ENCODE results near the gene SNRNP35.
"Not testable (repeated sequence)": the region's sequence is repeated elsewhere in the genome, so short reads cannot be mapped to it uniquely, and the experiment has no call there.

SNRNP35 gene

GRCh38 chr12:123453165-123453564 is 4.8 kb upstream of the SNRNP35 start:
- Histone ChIP-seq H3K27ac (ENCODE audit: low read depth, low read length) (no peak overlapping the region), H3K56ac (ENCODE audit: low read length) (no peak overlapping the region), H3K9ac (ENCODE audit: low read length) (no peak overlapping the region), H3K23ac (ENCODE audit: low read length) (no peak overlapping the region), H3K79me1 (ENCODE audit: low read length) (no peaks in the 10 kb centered on the region), H3K4me1 (ENCODE audit: control insufficient read depth, low read depth, low read length) (no peaks in the 10 kb centered on the region), H2BK15ac (replicated peaks; ENCODE audit: low read depth) (no peak overlapping the region), H3K4me2 (ENCODE audit: low read length) (no peak overlapping the region), H3K27me3 (ENCODE audit: insufficient read depth, low read length, poor library complexity) (no peaks in the 10 kb centered on the region), H3K79me2 (ENCODE audit: control insufficient read depth, insufficient read depth, low read length) (no peaks in the 10 kb centered on the region), H3K4ac (ENCODE audit: low read depth, low read length) (no peak overlapping the region), H2BK120ac (ENCODE audit: low read depth, low read length) (no peak overlapping the region), H3K4me3 (ENCODE audit: low read length) (no peak overlapping the region), H2AK5ac (ENCODE audit: low read length) (no peak overlapping the region), H2BK5ac (ENCODE audit: low read length) (no peak overlapping the region), H3K36me3 (ENCODE audit: control insufficient read depth, insufficient read depth, low read length) (no peaks in the 10 kb centered on the region), H4K8ac (ENCODE audit: low read depth, low read length) (no peak overlapping the region), H3K18ac (ENCODE audit: low read length) (no peak overlapping the region), H4K5ac (ENCODE audit: low read length) (no peak overlapping the region)
- DNase-seq, result no peak
- no CpG with 5 or more reads among the region's 3 CpGs for WGBS (ENCODE audit: extremely low coverage, insufficient coverage, low lambda C conversion rate)

GRCh38 chr12:123463174-123463573 is 5.2 kb downstream of the SNRNP35 start:
- H3K56ac ChIP-seq (ENCODE audit: low read length); H3K4me3 ChIP-seq (ENCODE audit: low read length); H3K4me1 ChIP-seq (ENCODE audit: control insufficient read depth, low read depth, low read length); H3K79me2 ChIP-seq (ENCODE audit: control insufficient read depth, insufficient read depth, low read length); H3K27ac ChIP-seq (ENCODE audit: low read depth, low read length); H2BK120ac ChIP-seq (ENCODE audit: low read depth, low read length); H2AK5ac ChIP-seq (ENCODE audit: low read length); H3K27me3 ChIP-seq (ENCODE audit: insufficient read depth, low read length, poor library complexity); H2BK5ac ChIP-seq (ENCODE audit: low read length); H3K18ac ChIP-seq (ENCODE audit: low read length); H3K4ac ChIP-seq (ENCODE audit: low read depth, low read length); H3K23ac ChIP-seq (ENCODE audit: low read length); DNase-seq; H3K79me1 ChIP-seq (ENCODE audit: low read length); H4K8ac ChIP-seq (ENCODE audit: low read depth, low read length); H4K5ac ChIP-seq (ENCODE audit: low read length); H2BK15ac ChIP-seq (replicated peaks; ENCODE audit: low read depth); H3K4me2 ChIP-seq (ENCODE audit: low read length); H3K36me3 ChIP-seq (ENCODE audit: control insufficient read depth, insufficient read depth, low read length); H3K9ac ChIP-seq (ENCODE audit: low read length): not testable (repeated sequence)
- no CpG with 5 or more reads among the region's 11 CpGs for WGBS (ENCODE audit: extremely low coverage, insufficient coverage, low lambda C conversion rate)

GRCh38 chr12:123465084-123465483 is 7.1 kb downstream of the SNRNP35 start:
- Histone ChIP-seq H3K4me1 (ENCODE audit: control insufficient read depth, low read depth, low read length) (no peaks in the 10 kb centered on the region), H3K36me3 (ENCODE audit: control insufficient read depth, insufficient read depth, low read length) (no peaks in the 10 kb centered on the region), H3K4me3 (ENCODE audit: low read length) (no peak overlapping the region), H3K79me2 (ENCODE audit: control insufficient read depth, insufficient read depth, low read length) (no peaks in the 10 kb centered on the region), H2BK120ac (ENCODE audit: low read depth, low read length) (no peak overlapping the region), H2BK5ac (ENCODE audit: low read length) (no peak overlapping the region), H4K5ac (ENCODE audit: low read length) (no peak overlapping the region), H3K56ac (ENCODE audit: low read length) (no peak overlapping the region), H3K18ac (ENCODE audit: low read length) (no peak overlapping the region), H2AK5ac (ENCODE audit: low read length) (no peak overlapping the region), H3K9ac (ENCODE audit: low read length) (no peak overlapping the region), H2BK15ac (replicated peaks; ENCODE audit: low read depth) (no peak overlapping the region), H3K23ac (ENCODE audit: low read length) (no peak overlapping the region), H4K8ac (ENCODE audit: low read depth, low read length) (no peak overlapping the region), H3K4me2 (ENCODE audit: low read length) (no peak overlapping the region), H3K27ac (ENCODE audit: low read depth, low read length) (no peak overlapping the region), H3K27me3 (ENCODE audit: insufficient read depth, low read length, poor library complexity) (no peaks in the 10 kb centered on the region), H3K79me1 (ENCODE audit: low read length) (no peaks in the 10 kb centered on the region), H3K4ac (ENCODE audit: low read depth, low read length) (no peak overlapping the region)
- DNase-seq, result no peak
- WGBS (ENCODE audit: extremely low coverage, insufficient coverage, low lambda C conversion rate), result no CpG with 5 or more reads among the region's 4 CpGs

- WGBS (ENCODE audit: extremely low coverage, insufficient coverage, low lambda C conversion rate), result no CpG with 5 or more reads among the region's 1 CpG
- Histone ChIP-seq H2BK5ac (ENCODE audit: low read length) (no peak overlapping the region), H3K4me2 (ENCODE audit: low read length) (no peak overlapping the region), H3K56ac (ENCODE audit: low read length) (no peak overlapping the region), H3K23ac (ENCODE audit: low read length) (no peak overlapping the region), H3K4ac (ENCODE audit: low read depth, low read length) (no peak overlapping the region), H3K36me3 (ENCODE audit: control insufficient read depth, insufficient read depth, low read length) (peaks cover 2% of the 10 kb centered on the region), H4K8ac (ENCODE audit: low read depth, low read length) (no peak overlapping the region), H3K9ac (ENCODE audit: low read length) (no peak overlapping the region), H2BK15ac (replicated peaks; ENCODE audit: low read depth) (no peak overlapping the region), H3K27ac (ENCODE audit: low read depth, low read length) (no peak overlapping the region), H3K18ac (ENCODE audit: low read length) (no peak overlapping the region), H3K79me2 (ENCODE audit: control insufficient read depth, insufficient read depth, low read length) (no peaks in the 10 kb centered on the region), H3K79me1 (ENCODE audit: low read length) (no peaks in the 10 kb centered on the region), H4K5ac (ENCODE audit: low read length) (no peak overlapping the region), H3K27me3 (ENCODE audit: insufficient read depth, low read length, poor library complexity) (no peaks in the 10 kb centered on the region), H2AK5ac (ENCODE audit: low read length) (no peak overlapping the region), H3K4me1 (ENCODE audit: control insufficient read depth, low read depth, low read length) (no peaks in the 10 kb centered on the region), H2BK120ac (ENCODE audit: low read depth, low read length) (no peak overlapping the region), H3K4me3 (ENCODE audit: low read length) (no peak overlapping the region)
- DNase-seq, result no peak
Observed at GRCh38 chr12:123468786-123469185, 10.8 kb downstream of the SNRNP35 start.

- Histone ChIP-seq H2BK15ac (replicated peaks; ENCODE audit: low read depth) (no peak overlapping the region), H2AK5ac (ENCODE audit: low read length) (no peak overlapping the region), H3K4me1 (ENCODE audit: control insufficient read depth, low read depth, low read length) (no peaks in the 10 kb centered on the region), H3K18ac (ENCODE audit: low read length) (no peak overlapping the region), H2BK120ac (ENCODE audit: low read depth, low read length) (no peak overlapping the region), H3K4me2 (ENCODE audit: low read length) (no peak overlapping the region), H3K4ac (ENCODE audit: low read depth, low read length) (no peak overlapping the region), H3K9ac (ENCODE audit: low read length) (no peak overlapping the region), H3K36me3 (ENCODE audit: control insufficient read depth, insufficient read depth, low read length) (peaks cover 2% of the 10 kb centered on the region), H4K8ac (ENCODE audit: low read depth, low read length) (no peak overlapping the region), H3K23ac (ENCODE audit: low read length) (no peak overlapping the region), H3K56ac (ENCODE audit: low read length) (no peak overlapping the region), H3K79me1 (ENCODE audit: low read length) (no peaks in the 10 kb centered on the region), H3K4me3 (ENCODE audit: low read length) (no peak overlapping the region), H2BK5ac (ENCODE audit: low read length) (no peak overlapping the region), H4K5ac (ENCODE audit: low read length) (no peak overlapping the region), H3K27me3 (ENCODE audit: insufficient read depth, low read length, poor library complexity) (no peaks in the 10 kb centered on the region), H3K79me2 (ENCODE audit: control insufficient read depth, insufficient read depth, low read length) (no peaks in the 10 kb centered on the region), H3K27ac (ENCODE audit: low read depth, low read length) (no peak overlapping the region)
- WGBS (ENCODE audit: extremely low coverage, insufficient coverage, low lambda C conversion rate), result no CpG with 5 or more reads among the region's 2 CpGs
- no peak for DNase-seq
Observed at GRCh38 chr12:123469978-123470377, 12.0 kb downstream of the SNRNP35 start.

GRCh38 chr12:123471374-123472068 is 13.6 kb downstream of the SNRNP35 start:
- Histone ChIP-seq H3K27me3 (ENCODE audit: insufficient read depth, low read length, poor library complexity) (no peaks in the 10 kb centered on the region), H3K4me2 (ENCODE audit: low read length) (no peak overlapping the region), H3K4ac (ENCODE audit: low read depth, low read length) (no peak overlapping the region), H3K23ac (ENCODE audit: low read length) (no peak overlapping the region), H3K79me2 (ENCODE audit: control insufficient read depth, insufficient read depth, low read length) (no peaks in the 10 kb centered on the region), H2BK5ac (ENCODE audit: low read length) (no peak overlapping the region), H3K79me1 (ENCODE audit: low read length) (no peaks in the 10 kb centered on the region), H3K4me3 (ENCODE audit: low read length) (no peak overlapping the region), H2BK15ac (replicated peaks; ENCODE audit: low read depth) (no peak overlapping the region), H4K8ac (ENCODE audit: low read depth, low read length) (no peak overlapping the region), H4K5ac (ENCODE audit: low read length) (no peak overlapping the region), H3K4me1 (ENCODE audit: control insufficient read depth, low read depth, low read length) (no peaks in the 10 kb centered on the region), H3K36me3 (ENCODE audit: control insufficient read depth, insufficient read depth, low read length) (peaks cover 2% of the 10 kb centered on the region), H3K9ac (ENCODE audit: low read length) (no peak overlapping the region), H3K56ac (ENCODE audit: low read length) (no peak overlapping the region), H2BK120ac (ENCODE audit: low read depth, low read length) (no peak overlapping the region), H3K27ac (ENCODE audit: low read depth, low read length) (no peak overlapping the region), H2AK5ac (ENCODE audit: low read length) (no peak overlapping the region), H3K18ac (ENCODE audit: low read length) (no peak overlapping the region)
- WGBS (ENCODE audit: extremely low coverage, insufficient coverage, low lambda C conversion rate), result no CpG with 5 or more reads among the region's 8 CpGs
- DNase-seq, result no peak

Measured in mesendoderm (in vitro differentiated cells).